OCI-LY7 (cell line): ENCODE measurements around the gene RHOA. TPM values are rescaled to one million over a fixed set of nuclear protein-coding genes. Genes with fewer than 3 reads are reported as not detected.
A peak's percentile ranks its signal among the peaks of the same experiment; 100 is the strongest.

ENCODE experiments used
- BruUV-seq: library from RNA; stranded (reverse); fragments of 400-500 nt; replicated peaks from 2 replicates; lab custom pipeline; 2021; lab: Mats Ljungman, UMichigan
- CTCF ChIA-PET: fragments of 300-600 bp; sonication (Branson Sonifier 250); formaldehyde crosslinking; loops from one replicate; lab custom pipeline; 2022; ENCODE audit warnings: antibody characterized with exemption; ENCODE audit not compliant: unreplicated experiment; lab: Charles Lee
- POLR2A ChIA-PET: fragments of 300-600 bp; sonication (Branson Sonifier 250); formaldehyde crosslinking; loops from one replicate; lab custom pipeline; 2022; ENCODE audit warnings: antibody characterized with exemption; lab: Charles Lee
- DNase-seq: peaks from one replicate; pipeline ENCODE4 v3.0.0-alpha.2; 2015; ENCODE audit warnings: low spot score
- H2AFZ ChIP-seq: fragments of 200-600 bp; sonication (generic), shearing (Covaris generic); 2 replicates; pipeline ENCODE4 v1.6.1; 2014; ENCODE audit warnings: mild to moderate bottlenecking, antibody characterized with exemption, low read length, moderate library complexity
- H3K27ac ChIP-seq: fragments of 200-600 bp; sonication (generic); 2 replicates; pipeline ENCODE4 v1.5.1; 2014; ENCODE audit warnings: mixed run types, low read depth, mild to moderate bottlenecking, moderate library complexity, low read length, inconsistent platforms; ENCODE audit not compliant: poor library complexity, severe bottlenecking
- H3K36me3 ChIP-seq: fragments of 200-600 bp; sonication (generic); 2 replicates; pipeline ENCODE4 v1.6.1; 2014; ENCODE audit warnings: mild to moderate bottlenecking, antibody characterized with exemption, low read length, moderate library complexity, mixed read lengths; ENCODE audit not compliant: insufficient read depth
- H3K4me1 ChIP-seq: fragments of 200-600 bp; sonication (generic); 2 replicates; pipeline ENCODE4 v1.5.1; 2014; ENCODE audit warnings: mild to moderate bottlenecking, low read length; ENCODE audit not compliant: insufficient read depth, poor library complexity, severe bottlenecking
- H3K4me2 ChIP-seq: fragments of 200-600 bp; sonication (generic); 2 replicates; pipeline ENCODE4 v1.6.1; 2014; ENCODE audit warnings: mild to moderate bottlenecking, low read length
- H3K4me3 ChIP-seq: fragments of 200-600 bp; sonication (generic); 2 replicates; pipeline ENCODE4 v1.5.1; 2014; ENCODE audit warnings: mild to moderate bottlenecking, low read depth, low read length; ENCODE audit not compliant: poor library complexity, severe bottlenecking
- H3K79me2 ChIP-seq: fragments of 200-600 bp; sonication (generic); 2 replicates; pipeline ENCODE4 v1.6.1; 2016; ENCODE audit warnings: low read depth, mild to moderate bottlenecking, low read length, moderate library complexity, mixed read lengths; ENCODE audit not compliant: insufficient read depth
- H3K9me2 ChIP-seq: fragments of 200-600 bp; sonication (generic); 2 replicates; pipeline ENCODE4 v1.6.1; 2016; ENCODE audit warnings: mild to moderate bottlenecking, low read length, mixed read lengths; ENCODE audit not compliant: insufficient read depth
- H3K9me3 ChIP-seq: fragments of 200-600 bp; sonication (generic); 2 replicates; pipeline ENCODE4 v1.6.1; 2014; ENCODE audit warnings: mild to moderate bottlenecking, mixed run types, low read length, mixed read lengths
- H4K20me1 ChIP-seq: fragments of 200-600 bp; sonication (generic); 2 replicates; pipeline ENCODE4 v1.6.1; 2014; ENCODE audit warnings: mild to moderate bottlenecking, antibody characterized with exemption, low read length, moderate library complexity, mixed read lengths; ENCODE audit not compliant: insufficient read depth
- CTCF ChIP-seq: fragments of 200-600 bp; sonication (generic); conservative IDR thresholded peaks from 2 replicates; pipeline ENCODE4 v1.5.1; 2014; ENCODE audit warnings: mild to moderate bottlenecking, antibody characterized with exemption, low read length, moderate library complexity, mixed read lengths
- EZH2phosphoT487 ChIP-seq: fragments of 200-600 bp; sonication (generic); IDR thresholded peaks from 2 replicates; pipeline ENCODE4 v1.6.1; 2018; ENCODE audit warnings: low read depth, borderline replicate concordance, mild to moderate bottlenecking, mixed run types, antibody characterized with exemption, low read length, moderate library complexity, mixed read lengths
- intact Hi-C: fragments of 100-400 bp; cut with micrococcal nuclease; formaldehyde crosslinking; loops from one replicate; pipeline ENCODE4 v1.10.0; 2022; ENCODE audit not compliant: unreplicated experiment
- total RNA-seq, 2 experiments: library from RNA; depleted of rRNA in 1 of 2; stranded (reverse); fragments of >200 nt in 1 of 2; shearing (Covaris generic) in 1 of 2; gene quantifications; 2 replicates each; pipeline ENCODE4 v1.2.3, GENCODE V29; 2014 to 2022

RHOA gene
- total RNA-seq, 2 experiments from 2014 or later = 218 to 373 TPM

GRCh38 chr3:49415931-49416601 is 4.3 kb upstream of the RHOA start:
- CTCF ChIA-PET = interaction anchor here (0.6 to 2.0 kb wide), 5 partner anchors 12 to 1228 kb away, joined by 4 to 13 read pairs (median 4); partner anchors contain the start of genes CDC25A and DAG1
- Histone ChIP-seq H3K9me2 (no peaks in the 10 kb centered on the region), H4K20me1 (peaks cover 2% of the 10 kb centered on the region; the same call in 1 of the 2 replicates), H3K4me3 (peak overlapping the region; percentile 39), H3K9me3 (no peaks in the 10 kb centered on the region), H3K4me1 (peaks cover 43% of the 10 kb centered on the region), H3K4me2 (peak overlapping the region; percentile 75), H2AFZ (no peak overlapping the region; the same call in 1 of the 2 replicates), H3K36me3 (peaks cover 23% of the 10 kb centered on the region), H3K79me2 (peaks cover 23% of the 10 kb centered on the region), H3K27ac (peak overlapping the region; percentile 88)
- DNase-seq = peak; percentile 89
- POLR2A ChIA-PET = interaction anchor here (0.6 to 2.6 kb wide), 11 partner anchors 13 to 533 kb away, joined by 3 to 12 read pairs (median 3); partner anchors contain the start of gene NICN1
- intact Hi-C loops = loop anchor here (1.0 kb wide), 3 partner anchors 13 to 33 kb away; partner anchors contain the start of gene NICN1
- TF ChIP-seq CTCF (no peak; the same call in 1 of the 2 replicates), EZH2phosphoT487 (no peak)
- no TSS peak for BruUV-seq

GRCh38 chr3:49414753-49415152 is 3.0 kb upstream of the RHOA start:
- Histone ChIP-seq H3K9me2 (no peaks in the 10 kb centered on the region), H3K27ac (peak overlapping the region; percentile 12), H2AFZ (no peak overlapping the region), H3K4me2 (0 out of 2 replicates have a peak overlapping the region, but pooled peaks have one; percentile 3), H3K9me3 (no peaks in the 10 kb centered on the region), H4K20me1 (peaks cover 15% of the 10 kb centered on the region), H3K36me3 (peaks cover 36% of the 10 kb centered on the region), H3K4me3 (no peak overlapping the region), H3K4me1 (peaks cover 49% of the 10 kb centered on the region), H3K79me2 (peaks cover 36% of the 10 kb centered on the region)
- BruUV-seq = no TSS peak
- CTCF ChIA-PET = interaction anchor here (1.1 kb wide), 1 partner anchor 75 kb away, joined by 3 read pairs; the partner anchor contains the start of gene USP4
- DNase-seq = no peak
- TF ChIP-seq EZH2phosphoT487 (no peak), CTCF (no peak)
- intact Hi-C loops = loop anchor here (1.0 kb wide), 2 partner anchors 30 to 35 kb away; no protein-coding TSS in a partner anchor
- POLR2A ChIA-PET = interaction anchor here (0.6 to 2.0 kb wide), 4 partner anchors 11 to 74 kb away, joined by 3 to 11 read pairs (median 6); partner anchors contain the start of genes NICN1 and USP4
